OCI-LY3 (cell line): ENCODE data around the gene UBE2E2.

Experiments
- H2AFZ ChIP-seq: fragments of 200-600, 300-600 bp; shearing (Covaris generic); 2 replicates; pipeline ENCODE4 v1.6.0; 2014; ENCODE audit warnings: antibody characterized with exemption, low read depth, low read length
- H3K27ac ChIP-seq: fragments of 200-600, 300-600 bp; sonication (generic); 2 replicates; pipeline ENCODE4 v1.5.1; 2014; ENCODE audit warnings: mild to moderate bottlenecking, low read length, moderate library complexity, mixed read lengths
- H3K27me3 ChIP-seq: fragments of 200-600, 300-600 bp; sonication (generic); 2 replicates; pipeline ENCODE4 v1.6.1; 2014; ENCODE audit warnings: low read depth, low read length, mixed read lengths
- H3K36me3 ChIP-seq: fragments of 200-600, 300-600 bp; sonication (generic); replicated peaks from 2 replicates; pipeline ENCODE3; 2014; ENCODE audit warnings: low read depth, low read length, mixed read lengths
- H3K4me1 ChIP-seq: fragments of 300-600, 200-600 bp; sonication (generic); 2 replicates; pipeline ENCODE4 v1.6.1; 2014; ENCODE audit warnings: low read length, mixed read lengths
- H3K4me2 ChIP-seq: fragments of 200-600, 300-600 bp; sonication (generic); 2 replicates; pipeline ENCODE4 v1.6.1; 2014; ENCODE audit warnings: low read length, mixed read lengths
- H3K4me3 ChIP-seq: fragments of 300-600, 200-600 bp; sonication (generic); 2 replicates; pipeline ENCODE4 v1.5.1; 2014; ENCODE audit warnings: antibody characterized with exemption, mild to moderate bottlenecking, low read length, moderate library complexity
- H3K79me2 ChIP-seq: fragments of 300-600, 200-600 bp; shearing (Covaris generic); 2 replicates; pipeline ENCODE4 v1.6.1; 2014; ENCODE audit warnings: mild to moderate bottlenecking, low read length, mixed read lengths
- H3K9ac ChIP-seq: fragments of 300-600, 200-600 bp; shearing (Covaris generic); 2 replicates; pipeline ENCODE4 v1.6.0; 2014; ENCODE audit warnings: mild to moderate bottlenecking, low read length, moderate library complexity
- H3K9me3 ChIP-seq: fragments of 200-600, 300-600 bp; shearing (Covaris generic); 2 replicates; pipeline ENCODE4 v1.6.1; 2014; ENCODE audit warnings: low read length, mixed read lengths; ENCODE audit not compliant: insufficient read depth
- H4K20me1 ChIP-seq: fragments of 200-600, 300-600 bp; sonication (generic); 2 replicates; pipeline ENCODE4 v1.6.1; 2016; ENCODE audit warnings: low read length, mixed read lengths; ENCODE audit not compliant: insufficient read depth
- EZH2phosphoT487 ChIP-seq: fragments of 200-600 bp; shearing (Covaris generic); IDR thresholded peaks from 2 replicates; pipeline ENCODE4 v1.6.1; 2018; ENCODE audit warnings: antibody characterized with exemption, mixed run types, low read depth
- TF ChIP-seq, protein P1 (sequence below): fragments of 200-600, 300-600 bp; sonication (generic); IDR thresholded peaks from 2 replicates; pipeline ENCODE4 v1.5.1; 2014; ENCODE audit warnings: antibody characterized with exemption, low read length, low read depth

Gene UBE2E2

DNA sequence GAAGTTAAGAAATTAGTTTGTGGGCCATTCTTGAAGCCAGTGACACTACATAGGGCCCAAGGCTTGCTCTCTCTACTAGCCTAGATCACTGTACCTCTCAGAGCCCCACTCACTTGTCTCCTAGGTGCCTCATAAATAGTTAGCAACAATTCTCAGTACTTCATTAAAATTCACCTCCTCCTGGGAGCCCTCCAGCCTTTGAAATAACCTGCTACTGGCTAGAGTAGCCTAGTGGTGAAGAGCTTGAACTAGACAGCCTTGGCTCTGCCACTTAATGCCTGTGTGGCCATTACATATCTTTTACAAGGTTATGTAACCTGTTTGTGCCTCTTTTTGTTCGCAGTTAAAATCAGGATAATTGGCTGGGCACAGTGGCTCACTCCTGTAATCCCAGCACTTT, 89.3 kb downstream of the UBE2E2 start:
- H4K20me1 ChIP-seq = peaks cover 46% of the 10 kb centered on the region
- H3K79me2 ChIP-seq = peaks cover 41% of the 10 kb centered on the region
- H3K27ac ChIP-seq = no peak overlapping the region
- no peaks in the 10 kb centered on the region for H3K9me3 ChIP-seq
- no peak overlapping the region for H3K4me3 ChIP-seq
- no peak overlapping the region for H3K9ac ChIP-seq
- H3K27me3 ChIP-seq = no peaks in the 10 kb centered on the region
- H3K4me1 ChIP-seq = peaks cover 20% of the 10 kb centered on the region
- no peak overlapping the region for H3K4me2 ChIP-seq
- no peak overlapping the region for H2AFZ ChIP-seq
- no peaks in the 10 kb centered on the region for H3K36me3 ChIP-seq
- TF ChIP-seq, protein P1, sequence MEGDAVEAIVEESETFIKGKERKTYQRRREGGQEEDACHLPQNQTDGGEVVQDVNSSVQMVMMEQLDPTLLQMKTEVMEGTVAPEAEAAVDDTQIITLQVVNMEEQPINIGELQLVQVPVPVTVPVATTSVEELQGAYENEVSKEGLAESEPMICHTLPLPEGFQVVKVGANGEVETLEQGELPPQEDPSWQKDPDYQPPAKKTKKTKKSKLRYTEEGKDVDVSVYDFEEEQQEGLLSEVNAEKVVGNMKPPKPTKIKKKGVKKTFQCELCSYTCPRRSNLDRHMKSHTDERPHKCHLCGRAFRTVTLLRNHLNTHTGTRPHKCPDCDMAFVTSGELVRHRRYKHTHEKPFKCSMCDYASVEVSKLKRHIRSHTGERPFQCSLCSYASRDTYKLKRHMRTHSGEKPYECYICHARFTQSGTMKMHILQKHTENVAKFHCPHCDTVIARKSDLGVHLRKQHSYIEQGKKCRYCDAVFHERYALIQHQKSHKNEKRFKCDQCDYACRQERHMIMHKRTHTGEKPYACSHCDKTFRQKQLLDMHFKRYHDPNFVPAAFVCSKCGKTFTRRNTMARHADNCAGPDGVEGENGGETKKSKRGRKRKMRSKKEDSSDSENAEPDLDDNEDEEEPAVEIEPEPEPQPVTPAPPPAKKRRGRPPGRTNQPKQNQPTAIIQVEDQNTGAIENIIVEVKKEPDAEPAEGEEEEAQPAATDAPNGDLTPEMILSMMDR = no peak
- TF ChIP-seq EZH2phosphoT487 = no peak

DNA sequence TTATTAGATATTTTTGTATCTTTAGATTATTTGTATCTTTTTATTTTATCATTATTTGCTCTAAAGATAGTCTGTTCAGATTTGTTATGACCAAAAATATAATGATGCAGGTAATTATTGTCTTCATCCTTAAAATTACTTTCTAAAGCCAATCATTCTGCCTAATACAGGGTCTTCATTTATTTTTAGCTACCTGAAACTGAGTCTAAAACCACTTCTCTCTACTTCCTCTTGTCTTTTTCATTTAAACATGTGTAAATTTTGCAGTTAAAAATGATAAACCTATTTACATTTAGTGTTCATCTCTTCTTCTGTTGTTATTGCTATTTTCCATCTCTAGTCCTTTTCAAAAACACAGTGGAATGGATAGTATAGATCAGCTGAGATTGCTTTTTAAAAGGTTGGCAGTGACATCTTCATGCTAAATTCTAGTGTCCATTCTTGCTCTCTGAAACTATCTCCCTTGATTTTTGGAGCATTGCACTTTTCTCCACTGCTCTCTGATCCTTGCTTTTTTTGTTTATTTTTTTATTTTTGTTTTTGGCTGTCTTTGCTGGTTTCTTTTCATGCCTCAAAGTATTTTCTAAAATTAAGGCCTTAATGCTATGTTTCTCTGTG, 91.8 kb downstream of the UBE2E2 start:
- peaks cover 20% of the 10 kb centered on the region for H3K79me2 ChIP-seq
- H3K36me3 ChIP-seq = no peaks in the 10 kb centered on the region
- peak overlapping the region; percentile 52 for H3K4me2 ChIP-seq
- H3K27me3 ChIP-seq = no peaks in the 10 kb centered on the region
- H3K4me1 ChIP-seq = peaks cover 12% of the 10 kb centered on the region
- H3K4me3 ChIP-seq = 0 out of 2 replicates have a peak overlapping the region, but pooled peaks have one; percentile 1
- H3K9ac ChIP-seq = no peak overlapping the region
- TF ChIP-seq, protein P1 = no peak
- TF ChIP-seq EZH2phosphoT487 = no peak
- H4K20me1 ChIP-seq = peaks cover 22% of the 10 kb centered on the region
- H2AFZ ChIP-seq = no peak overlapping the region
- no peak overlapping the region for H3K27ac ChIP-seq
- no peaks in the 10 kb centered on the region for H3K9me3 ChIP-seq

DNA sequence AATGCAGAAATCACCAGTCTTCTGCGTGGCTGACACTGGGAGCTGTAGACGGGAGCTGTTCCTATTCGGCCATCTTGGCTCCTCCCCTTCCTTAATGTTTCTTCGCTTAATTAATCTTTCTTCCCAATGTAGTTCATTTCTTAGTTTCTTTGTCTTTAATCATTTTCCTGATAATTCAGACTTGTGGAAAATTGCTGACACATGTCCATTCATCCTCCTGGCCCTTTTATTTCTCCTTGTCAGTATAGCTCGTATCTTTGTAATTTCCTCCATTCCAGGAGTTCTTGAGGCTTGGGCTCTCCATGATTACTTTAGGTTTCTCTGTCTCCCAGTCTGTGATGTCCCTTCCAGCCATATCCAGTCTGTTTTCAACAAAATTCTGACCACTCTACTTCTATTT, 98.7 kb downstream of the UBE2E2 start:
- peaks cover 44% of the 10 kb centered on the region for H3K79me2 ChIP-seq

DNA sequence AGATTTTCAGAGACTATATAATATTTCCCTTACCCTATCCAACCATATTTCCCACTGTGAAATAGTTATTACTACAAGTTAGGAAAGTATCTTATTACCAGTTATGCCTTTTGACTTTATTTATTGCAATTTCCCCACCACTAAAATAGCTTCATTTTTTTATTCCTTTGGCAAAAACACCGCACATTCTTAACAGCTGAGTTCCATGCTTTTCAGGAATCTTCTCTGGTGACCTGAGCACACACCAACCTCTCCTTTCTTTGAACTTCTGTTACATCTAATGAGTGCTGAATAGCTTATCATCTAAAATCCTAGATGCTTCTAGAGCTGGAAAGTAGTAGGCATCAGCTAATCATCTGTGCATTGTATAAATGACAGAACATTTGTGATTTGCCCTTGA, 99.1 kb downstream of the UBE2E2 start:
- Histone ChIP-seq H3K9me3 (no peaks in the 10 kb centered on the region), H3K36me3 (no peaks in the 10 kb centered on the region), H3K79me2 (peaks cover 44% of the 10 kb centered on the region), H3K27ac (no peak overlapping the region), H2AFZ (no peak overlapping the region), H3K4me3 (no peak overlapping the region), H3K27me3 (no peaks in the 10 kb centered on the region), H3K9ac (no peak overlapping the region), H4K20me1 (peaks cover 18% of the 10 kb centered on the region), H3K4me2 (no peak overlapping the region), H3K4me1 (peaks cover 3% of the 10 kb centered on the region; the same call in 1 of the 2 replicates)
- TF ChIP-seq, protein P1 = no peak
- no peak for TF ChIP-seq EZH2phosphoT487

More for the DNA sequence above, 98.7 kb downstream of the UBE2E2 start:
- Histone ChIP-seq H3K27me3 (no peaks in the 10 kb centered on the region), H3K9ac (no peak overlapping the region), H3K4me3 (no peak overlapping the region), H4K20me1 (peaks cover 18% of the 10 kb centered on the region), H2AFZ (no peak overlapping the region), H3K36me3 (no peaks in the 10 kb centered on the region), H3K9me3 (no peaks in the 10 kb centered on the region), H3K27ac (no peak overlapping the region), H3K4me1 (peaks cover 3% of the 10 kb centered on the region; the same call in 1 of the 2 replicates), H3K4me2 (no peak overlapping the region)
- TF ChIP-seq EZH2phosphoT487 = no peak
- TF ChIP-seq, protein P1 = no peak
